GM18858 (cell line): ENCODE results near the gene MOV10.
A peak's percentile ranks its signal among the peaks of the same experiment; 100 is the strongest.

Source experiments
- ATAC-seq: cut with Tn5 transposase; IDR thresholded peaks from one replicate; pipeline ENCODE4 v1.9.1; 2021; ENCODE audit not compliant: unreplicated experiment

MOV10 gene

DNA sequence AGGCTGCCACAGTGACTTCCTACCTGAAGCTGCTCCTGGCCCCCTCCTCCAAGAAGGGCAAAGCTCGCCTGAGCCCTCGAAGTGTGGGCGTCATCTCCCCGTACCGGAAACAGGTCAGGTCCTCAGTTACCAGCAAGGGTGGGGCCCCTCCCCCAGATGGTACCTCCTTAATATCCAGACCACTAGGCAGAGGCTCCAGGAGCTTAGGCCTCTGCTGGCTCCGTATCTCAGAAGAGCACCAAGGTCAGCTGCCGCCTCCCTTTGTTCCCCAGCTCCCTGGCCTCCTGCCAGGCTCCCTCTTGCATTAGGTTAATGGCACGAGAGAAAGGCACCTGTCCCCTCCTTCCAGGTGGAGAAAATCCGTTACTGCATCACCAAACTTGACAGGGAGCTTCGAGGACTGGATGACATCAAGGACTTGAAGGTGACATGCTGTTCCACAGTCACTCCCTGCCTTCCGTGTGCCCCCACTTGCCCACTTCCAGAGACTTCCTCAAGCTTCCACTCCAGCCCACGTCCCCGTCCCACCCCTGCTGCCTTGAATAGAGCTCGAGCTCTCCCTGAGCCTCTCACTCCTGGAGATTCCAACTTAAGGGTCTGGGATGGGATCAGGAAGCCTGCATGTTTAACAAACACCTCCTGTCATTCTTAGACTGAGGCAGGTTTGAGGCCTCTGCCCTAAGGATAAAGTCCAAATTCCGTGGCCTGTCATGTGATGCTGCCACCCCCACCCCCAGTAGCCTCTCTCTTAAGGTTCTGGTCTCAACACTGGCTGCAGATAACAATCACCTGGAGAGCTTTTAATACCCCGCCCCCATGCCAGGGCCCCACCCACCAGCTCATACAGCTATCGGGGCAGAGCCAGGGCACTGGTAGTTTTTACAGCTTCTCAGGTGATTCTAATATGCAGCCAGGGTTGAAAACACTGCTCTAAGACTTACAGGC, 24.2 kb downstream of the MOV10 start:
- ATAC-seq = no peak

DNA sequence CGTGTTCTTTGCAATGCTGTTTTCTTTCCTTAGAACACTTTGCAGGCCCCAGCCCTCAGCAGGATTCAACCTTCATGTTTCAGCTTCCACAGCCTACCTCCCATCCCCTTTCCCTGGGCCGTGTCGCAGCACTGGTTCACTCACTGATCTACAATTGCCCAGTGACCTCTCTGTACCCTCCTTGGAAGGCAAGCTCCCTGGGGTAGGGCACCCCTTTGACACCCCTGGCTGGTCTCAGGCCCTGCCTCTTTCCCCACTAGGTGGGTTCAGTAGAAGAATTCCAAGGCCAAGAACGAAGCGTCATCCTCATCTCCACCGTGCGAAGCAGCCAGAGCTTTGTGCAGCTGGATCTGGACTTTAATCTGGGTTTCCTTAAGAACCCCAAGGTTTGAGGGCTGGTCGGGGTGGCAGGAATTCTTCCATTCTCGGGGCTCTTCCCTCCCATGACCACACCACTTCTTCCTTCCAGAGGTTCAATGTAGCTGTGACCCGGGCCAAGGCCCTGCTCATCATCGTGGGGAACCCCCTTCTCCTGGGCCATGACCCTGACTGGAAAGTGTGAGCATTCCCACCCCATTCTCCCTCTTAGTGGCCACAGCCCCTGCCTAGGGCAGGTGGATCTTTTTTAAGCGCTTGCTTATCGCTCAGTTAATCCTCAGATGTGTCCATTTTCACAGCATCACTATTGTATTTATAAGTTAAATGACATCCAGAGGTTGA, 25.1 kb downstream of the MOV10 start:
- ATAC-seq = no peak

DNA sequence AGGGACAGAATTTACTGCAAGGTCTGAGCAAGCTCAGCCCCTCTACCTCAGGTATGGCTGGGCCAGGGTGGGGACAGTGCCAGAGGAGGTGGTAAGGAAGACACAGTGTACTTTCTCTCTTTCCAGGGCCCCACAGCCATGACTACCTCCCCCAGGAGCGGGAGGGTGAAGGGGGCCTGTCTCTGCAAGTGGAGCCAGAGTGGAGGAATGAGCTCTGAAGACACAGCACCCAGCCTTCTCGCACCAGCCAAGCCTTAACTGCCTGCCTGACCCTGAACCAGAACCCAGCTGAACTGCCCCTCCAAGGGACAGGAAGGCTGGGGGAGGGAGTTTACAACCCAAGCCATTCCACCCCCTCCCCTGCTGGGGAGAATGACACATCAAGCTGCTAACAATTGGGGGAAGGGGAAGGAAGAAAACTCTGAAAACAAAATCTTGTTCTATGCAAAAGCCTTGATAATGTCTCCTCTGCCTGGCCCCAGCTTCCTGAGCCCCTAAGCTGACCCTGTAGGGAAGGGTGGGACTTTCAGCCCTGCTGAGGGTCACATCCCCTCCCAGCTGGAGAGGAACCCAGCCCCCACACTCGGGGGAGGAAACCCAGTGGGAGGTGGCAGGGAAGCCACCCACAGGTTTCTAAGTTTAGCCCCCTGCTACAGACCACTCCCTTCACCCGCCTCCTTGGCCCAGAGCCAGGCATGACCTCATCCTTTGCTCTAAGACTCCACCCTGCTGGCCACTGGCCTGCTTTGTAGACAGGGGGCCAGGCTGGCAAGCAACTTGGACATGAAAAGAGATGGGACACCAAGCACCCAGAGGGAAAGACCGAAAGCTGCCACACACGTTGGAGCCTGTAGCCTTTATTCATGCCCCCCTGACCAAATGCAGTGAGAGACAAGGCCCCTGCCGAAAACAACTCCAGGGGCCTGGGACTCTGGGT, 26.1 kb downstream of the MOV10 start:
- no peak for ATAC-seq

DNA sequence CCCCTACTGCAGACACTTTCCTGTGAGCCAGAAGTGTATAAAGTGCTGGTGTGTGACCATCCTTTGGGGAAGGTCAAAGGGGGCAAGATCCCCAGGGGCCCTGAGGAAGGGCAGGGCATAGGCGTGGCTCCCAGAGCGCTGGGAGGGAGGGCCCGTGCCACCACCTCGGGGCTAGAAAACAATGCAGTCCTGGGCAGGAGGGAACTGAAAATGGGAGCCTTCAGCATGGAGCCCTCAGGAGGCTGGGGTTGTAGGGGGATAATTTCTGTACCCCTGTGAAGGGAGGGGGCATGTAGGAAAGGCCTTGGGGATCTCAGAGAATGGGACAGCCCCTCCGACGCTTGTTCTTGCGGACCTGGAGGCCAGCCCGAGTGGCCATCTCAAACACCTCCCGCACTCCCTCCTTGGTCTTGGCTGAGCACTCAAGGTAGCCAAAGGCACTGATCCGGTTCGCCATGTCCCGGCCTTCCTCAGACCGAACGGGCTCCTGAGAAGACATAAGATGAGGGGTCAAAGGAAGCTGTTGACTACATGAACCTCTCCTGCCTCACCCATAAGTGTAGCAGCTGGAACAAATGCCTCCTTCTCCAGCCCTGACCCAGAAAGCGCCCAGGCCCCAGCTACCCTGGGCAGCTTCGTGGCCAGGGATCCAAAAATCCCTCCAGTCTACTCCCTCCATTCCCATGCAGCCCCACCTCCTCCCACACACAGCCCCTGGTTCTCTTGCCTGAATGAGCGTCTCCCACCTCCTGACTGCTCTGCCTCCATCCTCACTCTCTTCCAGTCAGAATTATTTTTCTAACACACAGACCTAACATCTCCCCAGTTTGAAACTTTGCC, 27.0 kb downstream of the MOV10 start:
- no peak for ATAC-seq

DNA sequence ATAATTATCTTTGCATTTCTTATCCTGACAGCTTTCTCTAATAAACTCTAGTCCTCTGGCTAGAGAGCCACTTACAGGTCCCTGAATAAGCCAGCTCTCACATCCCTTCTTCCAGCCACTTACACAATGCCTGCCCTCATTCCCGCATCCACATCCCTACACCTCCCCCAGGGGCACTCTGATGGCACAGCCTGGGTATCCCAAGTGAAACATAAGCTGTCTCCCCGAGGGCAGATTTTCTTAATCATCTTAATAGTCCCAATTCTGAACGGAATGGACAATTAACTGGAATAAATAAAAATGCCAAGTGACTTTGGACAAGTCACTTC, 27.6 kb downstream of the MOV10 start:
- ATAC-seq = no peak

DNA sequence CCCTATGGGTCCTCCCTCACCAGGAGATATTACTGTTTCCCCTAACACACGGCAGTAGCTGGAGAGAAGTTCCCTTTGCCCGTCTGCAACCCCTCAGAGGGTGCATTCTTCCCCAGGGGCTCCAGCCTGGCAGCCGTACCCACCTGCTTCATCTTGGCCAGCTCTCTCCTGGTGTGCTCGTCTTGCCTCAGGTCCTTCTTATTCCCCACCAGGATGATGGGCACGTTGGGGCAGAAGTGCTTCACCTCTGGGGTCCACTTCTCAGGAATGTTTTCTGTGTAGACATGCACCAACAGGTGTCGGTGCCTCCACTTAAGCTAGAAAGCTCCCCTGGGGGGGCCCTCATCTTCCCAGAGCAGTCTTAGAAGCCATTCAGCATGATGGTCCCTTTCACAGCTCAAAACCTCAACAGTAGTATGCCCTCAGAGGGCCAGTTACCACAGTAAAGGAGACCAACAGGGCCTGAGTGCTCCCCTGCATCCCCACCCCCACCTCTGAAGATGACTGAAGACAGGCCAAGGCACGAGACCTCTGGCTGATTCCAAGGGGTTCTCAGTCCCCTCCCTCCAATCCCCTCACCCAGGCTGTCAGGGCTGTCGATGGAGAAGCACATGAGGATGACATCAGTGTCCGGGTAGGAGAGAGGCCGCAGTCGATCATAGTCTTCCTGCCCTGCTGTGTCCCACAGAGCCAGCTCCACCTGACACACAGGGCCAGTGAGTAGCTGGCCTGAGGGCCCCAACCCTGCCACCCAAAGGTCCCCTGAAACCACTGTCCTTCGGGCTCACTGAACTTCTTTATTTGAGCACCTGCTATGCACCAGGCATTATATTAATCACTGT, 28.2 kb downstream of the MOV10 start:
- no peak for ATAC-seq

DNA sequence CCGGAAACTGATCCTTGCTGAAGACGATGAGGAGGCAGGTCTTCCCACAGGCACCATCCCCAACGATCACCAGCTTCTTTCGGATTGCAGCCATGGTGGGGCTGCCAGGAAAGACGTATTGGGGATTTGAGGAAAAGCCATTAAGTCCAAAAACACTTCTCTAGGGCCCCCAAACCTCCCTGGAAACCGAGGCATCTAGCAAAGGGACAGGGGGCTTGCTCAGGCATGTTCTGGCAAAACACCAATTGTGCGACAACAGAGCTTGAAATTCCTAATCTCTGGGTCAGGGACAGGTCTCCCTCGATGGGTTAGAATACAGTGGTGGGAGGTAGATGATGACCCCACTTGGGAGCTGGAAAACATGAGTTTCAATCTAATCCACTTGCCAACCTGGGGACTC, 29.2 kb downstream of the MOV10 start:
- ATAC-seq = no peak

DNA sequence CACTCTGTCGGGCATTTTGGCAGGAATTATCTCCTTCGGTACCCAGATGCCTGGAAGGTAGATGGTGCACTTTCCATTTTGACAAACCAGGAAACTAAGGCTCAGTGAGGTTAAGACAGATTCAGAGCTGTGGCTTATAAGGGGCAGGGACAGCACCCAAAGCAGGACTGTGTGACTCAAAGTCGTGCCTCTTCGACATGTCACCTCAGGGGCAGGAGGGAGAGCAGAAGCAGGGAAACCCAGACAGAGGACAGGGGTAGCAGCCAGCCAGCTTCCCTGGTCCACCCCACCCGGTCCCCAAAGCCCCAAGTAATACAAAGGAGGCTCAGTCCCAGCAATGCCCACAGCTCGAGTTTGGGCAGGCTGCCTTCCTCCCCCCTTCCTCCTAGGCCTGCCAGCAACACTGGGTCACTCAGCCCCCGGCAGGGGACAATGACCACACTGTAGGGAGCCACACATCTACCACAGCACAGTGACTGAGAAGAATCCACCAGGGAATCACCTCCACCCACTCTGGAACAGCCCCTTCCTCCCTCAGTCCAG, 30.0 kb downstream of the MOV10 start:
- no peak for ATAC-seq

DNA sequence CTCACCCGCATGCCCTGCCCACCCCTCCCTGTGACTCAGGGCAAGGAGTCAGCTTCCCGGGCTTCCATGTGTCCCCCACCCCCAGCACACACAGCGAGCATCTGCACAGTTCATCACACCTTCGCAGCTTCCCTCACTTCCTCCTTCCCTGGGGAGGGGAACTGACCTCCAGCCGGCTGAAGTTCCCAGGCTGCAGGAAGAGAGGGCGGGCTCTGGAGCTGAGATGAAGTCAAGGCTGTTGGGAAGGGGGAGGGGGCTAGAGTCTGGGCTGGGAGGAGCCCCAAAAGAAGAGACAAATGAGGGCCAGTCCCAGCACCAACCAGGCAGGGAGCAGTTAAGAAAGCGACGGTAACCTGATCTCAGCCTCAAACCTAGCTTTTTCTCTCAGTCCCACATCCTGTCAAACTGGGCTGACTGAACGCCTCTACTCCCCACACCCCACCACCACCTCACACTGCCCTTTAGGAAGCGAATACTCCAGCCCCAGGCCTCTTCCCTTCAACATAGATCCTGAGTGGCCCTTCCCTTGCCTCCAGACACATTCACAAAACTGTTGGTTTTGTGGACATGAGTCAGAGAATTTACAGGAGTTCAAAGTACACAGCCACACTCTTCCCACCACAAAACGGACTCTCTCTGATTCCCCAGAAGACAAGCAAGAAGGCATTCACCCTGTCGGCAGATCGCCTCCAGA, 30.6 kb downstream of the MOV10 start:
- peak; percentile 46 for ATAC-seq

DNA sequence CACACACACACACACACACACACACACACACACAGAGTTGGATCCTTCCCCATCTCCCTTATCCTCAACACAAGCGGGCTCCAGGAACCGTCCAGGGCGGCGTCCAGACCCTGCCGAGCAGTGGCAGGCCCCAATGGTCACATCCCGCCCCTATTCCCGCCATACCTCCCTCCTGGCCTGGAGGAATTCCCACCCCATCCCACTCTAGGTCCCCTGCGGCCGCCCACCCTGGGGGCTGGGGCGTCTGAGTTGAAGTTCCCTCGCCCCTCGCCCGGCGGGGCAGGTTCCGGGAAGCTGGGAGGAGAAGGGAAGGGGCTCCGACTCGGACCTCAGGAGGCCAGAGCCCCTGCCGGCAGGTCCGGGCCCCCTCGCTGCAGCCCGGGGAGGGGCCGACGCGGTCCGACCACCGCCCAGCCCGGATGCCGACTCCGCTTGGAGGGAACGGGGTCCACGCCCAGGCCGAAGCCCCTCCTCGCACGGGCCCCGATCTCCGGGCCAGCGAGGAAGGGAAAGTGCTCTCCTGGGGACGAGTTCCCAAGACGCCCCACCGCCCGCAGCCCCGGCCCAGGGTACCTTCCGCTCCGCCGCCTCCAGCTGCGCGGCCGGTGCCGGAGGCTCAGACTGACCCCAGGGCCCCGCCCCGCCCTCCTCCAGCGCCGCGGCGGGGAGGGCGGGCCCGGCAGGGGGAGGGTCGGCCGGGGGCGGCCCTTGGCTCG, 32.2 kb downstream of the MOV10 start, which contains the start of gene RHOC:
Gene RHOC, minus strand, starts transcription at position 623 of the 716 bp plus-strand sequence. CDS start 3,328 bp downstream, outside the sequence.
- peak; percentile 40 for ATAC-seq

DNA sequence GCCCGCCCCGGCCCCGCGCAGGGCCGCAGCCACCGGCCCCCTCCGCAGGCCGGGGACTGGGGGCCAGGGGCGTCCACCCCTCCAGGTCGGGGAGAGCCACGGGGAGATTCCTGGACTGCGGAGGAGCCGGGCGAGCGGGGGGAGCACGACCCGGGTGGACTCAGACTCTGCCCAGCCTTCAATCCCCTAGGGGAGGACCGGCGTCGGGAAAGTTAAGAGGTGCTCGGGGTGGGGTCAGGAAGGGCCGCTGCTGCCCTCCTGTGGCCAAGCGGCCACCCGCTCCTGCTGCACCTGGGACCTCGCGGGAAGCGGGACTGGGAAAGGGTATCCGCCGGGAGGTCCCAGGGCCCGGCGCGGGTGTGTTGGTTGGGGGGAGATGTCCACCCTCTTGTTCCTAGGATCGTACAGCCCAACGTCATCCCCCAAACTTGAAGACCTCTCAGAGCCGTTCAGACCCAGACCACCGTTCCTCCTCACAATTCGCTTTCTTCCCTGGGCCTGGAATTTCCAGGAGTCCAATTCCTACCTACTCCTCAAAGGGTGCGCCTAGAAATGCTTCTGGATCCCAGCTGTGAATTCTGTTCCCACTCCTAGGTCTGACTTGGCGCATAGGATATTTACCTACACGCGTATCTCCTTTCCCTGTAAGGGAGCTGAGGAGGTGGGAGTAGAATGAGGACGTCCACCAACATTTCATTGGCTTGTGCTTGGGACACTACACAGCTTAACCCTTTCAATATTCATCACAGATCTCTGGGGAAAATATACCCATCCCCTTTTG, 33.0 kb downstream of the MOV10 start:
- ATAC-seq = peak; percentile 47

DNA sequence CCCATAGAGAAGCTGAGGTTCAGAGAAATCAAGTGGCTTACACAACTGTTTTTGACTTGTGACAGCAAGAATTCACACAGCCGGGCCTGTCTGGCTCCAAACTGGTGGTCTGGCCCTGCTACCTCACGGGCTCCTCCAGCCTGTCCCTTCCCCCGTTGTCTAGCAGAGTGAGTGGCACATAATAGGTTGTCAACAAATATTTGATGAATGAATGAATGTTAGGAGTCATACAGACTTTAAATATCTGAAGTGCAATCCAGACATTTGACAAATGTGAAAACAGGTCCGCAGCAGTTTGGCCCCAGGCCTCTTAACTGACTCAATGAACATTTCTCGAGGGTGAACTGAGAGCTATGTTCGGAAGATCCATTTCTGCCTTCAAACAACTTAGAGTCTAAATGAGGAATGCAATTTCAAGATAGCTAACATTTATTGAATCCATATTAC, 33.6 kb downstream of the MOV10 start:
- ATAC-seq = no peak

DNA sequence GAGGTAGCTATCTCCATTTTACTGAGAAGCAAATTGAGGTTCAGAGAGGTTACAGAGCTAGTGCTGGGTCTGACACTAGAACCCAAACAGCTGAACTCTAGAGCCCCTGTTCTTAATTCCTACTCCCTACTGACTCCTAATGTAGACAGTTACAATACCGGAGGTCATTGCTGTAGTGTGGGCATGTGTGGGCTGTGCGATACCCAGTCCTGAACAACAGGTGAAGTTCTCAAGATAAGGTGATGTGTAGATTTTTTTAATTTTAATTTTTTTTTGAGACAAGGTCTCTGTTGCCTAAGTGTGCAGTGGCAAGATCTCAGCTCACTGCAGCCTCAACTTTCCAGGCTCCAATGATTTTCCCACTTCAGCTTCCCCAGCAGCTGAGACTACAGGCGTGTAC, 34.0 kb downstream of the MOV10 start:
- no peak for ATAC-seq

DNA sequence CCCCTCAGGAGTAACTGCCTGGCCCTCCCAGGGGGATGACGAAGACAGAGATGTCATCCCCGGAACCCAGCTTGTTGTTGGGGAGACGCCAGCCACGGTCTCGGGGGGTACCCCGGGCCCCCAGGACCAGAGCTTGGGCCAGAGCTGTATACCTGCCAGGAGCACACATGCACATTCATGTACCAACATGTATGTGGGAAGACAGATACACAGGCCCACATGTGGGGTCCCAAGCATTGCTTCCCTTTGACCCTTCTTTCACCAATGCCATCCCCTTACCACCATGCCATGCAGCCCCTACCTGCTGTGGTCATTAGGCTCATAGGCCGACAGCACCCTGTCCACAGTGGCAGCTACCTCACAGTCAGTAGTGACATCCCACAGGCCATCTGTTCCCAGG, 35.7 kb downstream of the MOV10 start:
- ATAC-seq = no peak

DNA sequence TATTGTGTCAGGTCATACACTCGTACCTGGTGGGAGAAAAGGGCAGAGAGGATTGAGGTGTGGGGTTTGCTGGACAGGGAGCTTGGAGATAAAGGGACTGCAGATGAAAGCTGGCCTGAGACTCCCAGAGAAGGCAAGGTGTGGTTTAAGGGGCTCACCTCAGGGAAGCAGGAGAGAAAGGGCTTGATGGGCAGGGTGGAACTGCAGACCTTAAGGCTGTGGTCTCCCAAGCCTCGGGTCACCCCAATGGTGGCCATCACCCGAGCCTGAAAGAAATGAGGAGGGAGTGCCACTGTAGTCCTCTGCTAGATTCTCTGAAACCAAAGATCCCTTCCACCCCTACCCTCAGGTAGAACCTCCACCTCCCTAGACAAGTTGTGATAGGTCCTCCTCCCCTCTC, 36.1 kb downstream of the MOV10 start:
- ATAC-seq = no peak

DNA sequence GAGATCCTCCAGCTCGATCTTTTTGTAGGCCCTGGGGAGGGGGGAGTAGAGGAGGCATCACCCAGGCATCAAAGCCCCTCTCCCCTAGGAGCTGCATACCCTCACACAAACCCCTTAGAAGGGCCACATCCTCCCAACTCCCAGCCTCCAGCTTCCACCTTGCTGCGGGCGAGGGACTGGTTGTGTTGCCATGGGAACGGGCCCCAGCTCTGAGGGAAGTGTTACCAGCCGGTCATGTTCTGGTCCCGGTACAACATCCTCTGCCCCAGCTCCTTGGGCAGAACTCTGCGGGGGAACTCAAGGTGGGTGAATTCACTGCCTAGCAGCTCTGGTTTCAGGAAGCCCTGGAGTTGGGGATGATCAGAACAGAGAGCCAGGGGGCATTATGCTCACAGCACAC, 36.6 kb downstream of the MOV10 start:
- ATAC-seq = no peak

DNA sequence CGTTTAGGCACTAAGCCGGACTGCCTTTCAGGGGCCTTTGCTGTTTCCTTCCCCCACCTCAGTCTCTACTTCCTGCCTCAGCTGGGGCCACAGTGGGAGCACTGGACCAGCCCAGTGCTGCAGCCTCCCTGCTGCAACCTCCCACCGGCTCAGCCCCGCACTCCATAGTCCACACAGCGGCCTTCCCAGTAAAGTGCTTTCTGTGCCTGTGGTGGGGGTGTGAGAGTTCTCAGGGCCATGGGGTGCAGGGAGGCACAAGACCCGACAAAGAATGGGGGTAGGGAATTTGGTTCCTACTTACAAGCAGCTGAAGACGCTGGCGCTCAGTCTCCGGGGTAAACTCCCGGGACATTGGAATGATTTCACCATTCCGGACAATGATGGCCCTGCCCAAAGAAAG, 37.2 kb downstream of the MOV10 start:
- no peak for ATAC-seq
